ENCODE data around the gene ASTN2.

The ASTN2 gene, protein sequence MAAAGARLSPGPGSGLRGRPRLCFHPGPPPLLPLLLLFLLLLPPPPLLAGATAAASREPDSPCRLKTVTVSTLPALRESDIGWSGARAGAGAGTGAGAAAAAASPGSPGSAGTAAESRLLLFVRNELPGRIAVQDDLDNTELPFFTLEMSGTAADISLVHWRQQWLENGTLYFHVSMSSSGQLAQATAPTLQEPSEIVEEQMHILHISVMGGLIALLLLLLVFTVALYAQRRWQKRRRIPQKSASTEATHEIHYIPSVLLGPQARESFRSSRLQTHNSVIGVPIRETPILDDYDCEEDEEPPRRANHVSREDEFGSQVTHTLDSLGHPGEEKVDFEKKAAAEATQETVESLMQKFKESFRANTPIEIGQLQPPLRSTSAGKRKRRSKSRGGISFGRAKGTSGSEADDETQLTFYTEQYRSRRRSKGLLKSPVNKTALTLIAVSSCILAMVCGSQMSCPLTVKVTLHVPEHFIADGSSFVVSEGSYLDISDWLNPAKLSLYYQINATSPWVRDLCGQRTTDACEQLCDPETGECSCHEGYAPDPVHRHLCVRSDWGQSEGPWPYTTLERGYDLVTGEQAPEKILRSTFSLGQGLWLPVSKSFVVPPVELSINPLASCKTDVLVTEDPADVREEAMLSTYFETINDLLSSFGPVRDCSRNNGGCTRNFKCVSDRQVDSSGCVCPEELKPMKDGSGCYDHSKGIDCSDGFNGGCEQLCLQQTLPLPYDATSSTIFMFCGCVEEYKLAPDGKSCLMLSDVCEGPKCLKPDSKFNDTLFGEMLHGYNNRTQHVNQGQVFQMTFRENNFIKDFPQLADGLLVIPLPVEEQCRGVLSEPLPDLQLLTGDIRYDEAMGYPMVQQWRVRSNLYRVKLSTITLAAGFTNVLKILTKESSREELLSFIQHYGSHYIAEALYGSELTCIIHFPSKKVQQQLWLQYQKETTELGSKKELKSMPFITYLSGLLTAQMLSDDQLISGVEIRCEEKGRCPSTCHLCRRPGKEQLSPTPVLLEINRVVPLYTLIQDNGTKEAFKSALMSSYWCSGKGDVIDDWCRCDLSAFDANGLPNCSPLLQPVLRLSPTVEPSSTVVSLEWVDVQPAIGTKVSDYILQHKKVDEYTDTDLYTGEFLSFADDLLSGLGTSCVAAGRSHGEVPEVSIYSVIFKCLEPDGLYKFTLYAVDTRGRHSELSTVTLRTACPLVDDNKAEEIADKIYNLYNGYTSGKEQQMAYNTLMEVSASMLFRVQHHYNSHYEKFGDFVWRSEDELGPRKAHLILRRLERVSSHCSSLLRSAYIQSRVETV (N-terminal part only)

DNA sequence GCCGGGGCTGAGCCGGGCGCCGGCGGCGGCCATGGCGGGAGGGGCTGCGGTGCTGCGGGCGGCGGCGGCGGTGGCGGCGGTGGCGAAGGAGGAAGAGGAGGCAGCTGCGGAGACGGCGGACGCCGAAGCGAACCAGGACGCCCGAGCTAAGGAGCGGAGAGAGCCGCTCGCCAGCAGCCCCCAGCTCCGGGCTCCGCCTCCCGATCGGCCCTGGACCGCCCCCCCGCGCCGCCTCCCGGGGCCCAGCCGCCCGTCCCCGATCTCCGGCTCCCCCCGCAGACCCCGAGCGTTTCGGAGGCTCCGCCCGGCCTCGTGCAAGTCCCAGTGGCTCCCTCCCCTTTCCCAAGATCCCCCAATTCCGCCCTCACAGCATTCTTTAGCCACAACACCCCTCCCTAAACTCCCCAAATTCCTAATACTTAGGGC lies at the start of gene ASTN2:
TSS of gene ASTN2 (minus strand) at position 152 of the 426 bp plus-strand sequence. CDS start at position 33, 119 bp downstream.
- DNase-seq (ENCODE audit: low read depth), result no peak

DNA sequence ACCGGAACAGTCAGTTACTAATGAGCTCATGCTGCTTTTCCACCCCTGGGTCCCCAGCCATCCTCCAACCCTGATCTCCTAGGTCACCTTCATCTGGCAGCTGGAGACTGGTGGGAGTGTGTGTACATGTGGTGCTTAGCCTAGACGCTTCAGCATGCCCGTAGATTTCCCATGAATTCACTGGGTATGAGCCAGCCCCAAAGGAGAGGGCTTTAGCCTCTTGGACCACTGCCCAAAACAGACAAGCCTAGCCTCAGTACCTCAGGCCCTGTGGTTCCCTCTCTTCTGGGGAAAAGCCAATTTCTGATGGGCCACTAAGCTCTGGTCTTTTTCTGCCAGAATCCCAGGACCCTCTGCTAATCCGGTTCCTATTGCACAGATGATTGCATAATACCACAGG lies 48.0 kb upstream of the ASTN2 start:
- no peak for DNase-seq (ENCODE audit: low read depth)

DNA sequence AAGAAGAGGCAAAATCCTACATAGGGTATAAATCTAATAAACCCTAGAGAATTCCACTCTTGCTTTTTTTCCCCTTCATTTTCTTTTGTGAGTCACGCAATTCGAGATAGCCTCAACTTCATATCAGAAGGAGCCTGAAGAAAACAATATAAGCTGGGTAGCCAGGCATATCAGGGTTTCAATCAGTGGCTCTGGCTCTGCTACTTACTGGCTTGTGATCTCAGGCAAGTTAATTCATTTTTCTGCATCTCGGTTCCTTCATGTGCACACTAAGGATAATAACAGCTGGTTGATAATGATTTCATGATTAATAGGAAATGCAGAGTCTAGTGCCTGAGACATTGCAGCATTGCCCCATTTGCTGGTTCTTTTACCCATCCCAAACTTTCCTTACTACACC lies 46.5 kb upstream of the ASTN2 start:
- no peak for DNase-seq (ENCODE audit: low read depth)

DNA sequence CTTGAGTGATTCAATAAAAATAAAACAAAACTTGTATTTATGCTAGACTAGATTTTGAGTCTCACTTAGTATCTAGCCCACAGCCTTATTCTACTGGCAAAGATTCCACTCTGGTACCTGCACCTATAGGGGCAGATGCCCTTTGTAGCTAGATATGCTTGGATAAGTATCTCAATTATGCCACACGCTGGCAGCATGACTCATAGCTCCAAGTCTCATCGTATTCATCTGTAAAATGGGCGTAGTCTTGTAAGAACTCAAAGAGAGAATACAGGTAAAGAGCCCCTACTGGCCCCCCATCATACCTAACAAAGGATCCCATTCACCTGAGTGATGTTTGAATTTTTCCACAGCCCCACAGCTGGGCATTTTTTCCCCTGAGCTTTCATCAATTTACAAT lies 45.9 kb upstream of the ASTN2 start:
- DNase-seq (ENCODE audit: low read depth), result no peak

DNA sequence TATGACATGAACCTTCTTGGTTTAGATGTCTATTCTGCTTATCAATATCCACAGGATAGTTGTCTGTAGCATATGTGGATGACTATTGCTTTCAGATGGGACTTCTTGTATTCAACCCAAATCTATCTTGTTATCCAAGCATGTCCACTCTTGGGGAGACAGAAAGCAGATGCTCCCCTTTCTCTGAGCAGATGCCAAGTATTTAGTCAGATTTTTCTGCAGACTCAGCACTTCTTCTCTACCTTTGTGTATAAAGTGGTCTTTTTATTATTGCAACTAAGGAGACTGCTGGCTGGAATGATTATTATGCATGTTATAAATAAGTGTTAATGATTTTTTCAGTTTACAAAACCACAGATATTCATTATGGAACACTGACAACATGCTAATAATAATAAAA lies 45.1 kb upstream of the ASTN2 start:
- DNase-seq (ENCODE audit: low read depth), result no peak

DNA sequence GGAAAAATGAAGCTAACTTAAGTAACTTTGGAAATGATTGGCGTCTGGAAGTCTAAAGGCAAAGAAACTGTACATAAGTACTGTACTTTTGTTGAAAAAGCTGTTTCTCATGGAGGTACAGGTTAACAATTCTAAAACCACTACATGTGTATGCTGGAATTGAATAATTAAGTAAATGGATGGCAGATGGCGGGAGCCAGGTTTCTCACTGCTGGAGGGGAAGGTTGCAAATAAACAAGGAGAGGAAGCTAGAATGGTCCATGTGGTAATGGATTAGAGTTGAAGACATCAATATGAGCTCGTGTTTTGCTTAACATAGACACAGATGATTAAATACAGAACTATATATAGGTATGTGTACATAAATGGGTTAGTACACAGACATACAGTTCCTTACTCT lies 43.2 kb upstream of the ASTN2 start:
- DNase-seq (ENCODE audit: low read depth), result no peak

DNA sequence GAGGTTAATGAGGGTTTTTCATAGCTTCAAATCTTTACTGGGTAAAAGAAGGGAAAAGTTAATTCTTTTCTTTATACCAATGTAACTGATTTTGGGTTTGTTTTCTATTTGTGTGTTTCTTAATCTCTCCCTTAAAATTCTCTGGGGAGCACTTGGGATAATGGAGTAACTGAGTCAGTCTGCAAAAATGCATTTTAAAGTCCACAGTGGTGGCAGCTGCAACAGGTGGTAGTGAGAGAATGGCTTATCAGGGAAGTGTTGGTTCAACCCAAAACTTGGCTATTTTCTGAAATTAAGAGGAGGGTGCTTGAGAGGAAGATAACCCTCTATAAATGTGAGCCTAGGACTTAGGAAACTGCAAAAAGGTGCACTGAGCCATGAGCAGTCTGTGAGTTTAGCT lies 39.9 kb upstream of the ASTN2 start:
- DNase-seq (ENCODE audit: low read depth), result no peak

DNA sequence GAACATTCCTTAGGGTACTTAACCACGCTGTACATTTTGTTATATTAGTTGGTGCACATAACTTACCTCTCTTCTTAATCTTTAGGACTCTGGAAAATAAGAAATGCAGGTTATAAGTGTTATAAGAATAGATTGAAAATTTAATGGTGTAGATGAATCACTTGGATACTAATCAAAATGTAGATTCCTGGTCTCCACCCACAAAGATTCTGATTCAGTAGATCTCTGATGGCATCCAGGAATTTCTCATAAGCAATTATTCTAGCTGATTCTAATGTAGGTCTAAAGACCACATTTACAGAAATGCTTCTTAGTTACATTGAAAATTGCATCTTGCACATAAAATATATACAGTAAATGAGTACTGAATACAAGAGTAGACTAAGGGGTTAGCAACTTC lies 38.9 kb upstream of the ASTN2 start:
- DNase-seq (ENCODE audit: low read depth), result no peak

DNA sequence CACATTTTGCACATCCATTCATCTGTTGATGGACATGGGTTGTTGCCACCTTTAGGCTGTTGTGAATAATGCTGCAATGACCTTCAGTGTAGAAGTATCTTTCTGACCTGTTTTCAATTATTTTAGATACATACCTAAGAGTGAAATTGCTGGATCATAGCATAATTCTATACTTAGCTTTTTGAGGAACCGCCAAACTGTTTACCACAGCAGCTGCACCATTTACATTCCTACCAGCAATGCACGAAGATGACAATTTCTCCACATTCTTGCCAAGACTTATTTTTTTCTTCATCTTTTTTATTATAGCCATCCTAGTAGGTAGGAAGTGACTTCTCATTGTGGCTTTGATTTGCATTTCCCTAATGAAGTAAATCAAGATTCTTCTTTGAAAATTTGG lies 36.5 kb upstream of the ASTN2 start:
- no peak for DNase-seq (ENCODE audit: low read depth)

DNA sequence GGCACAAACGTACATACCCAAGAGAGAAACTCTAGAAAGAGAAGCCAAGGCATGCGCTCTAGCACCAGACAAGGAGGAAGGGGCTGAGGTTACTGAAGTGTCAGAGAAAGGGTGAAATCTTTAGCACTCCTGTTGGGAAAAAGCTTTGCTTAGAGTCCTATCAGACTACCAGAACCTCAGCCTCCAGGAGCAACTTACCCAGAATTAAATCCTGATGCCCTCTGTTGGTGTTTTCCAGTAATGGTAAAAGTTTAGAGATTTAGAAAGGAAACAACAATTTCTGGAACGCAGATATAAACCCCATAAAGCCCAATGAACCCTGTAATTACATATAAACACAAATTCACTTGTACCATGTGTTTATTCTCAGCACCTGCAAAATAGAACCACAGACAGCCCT lies 33.2 kb upstream of the ASTN2 start:
- DNase-seq (ENCODE audit: low read depth), result no peak

DNA sequence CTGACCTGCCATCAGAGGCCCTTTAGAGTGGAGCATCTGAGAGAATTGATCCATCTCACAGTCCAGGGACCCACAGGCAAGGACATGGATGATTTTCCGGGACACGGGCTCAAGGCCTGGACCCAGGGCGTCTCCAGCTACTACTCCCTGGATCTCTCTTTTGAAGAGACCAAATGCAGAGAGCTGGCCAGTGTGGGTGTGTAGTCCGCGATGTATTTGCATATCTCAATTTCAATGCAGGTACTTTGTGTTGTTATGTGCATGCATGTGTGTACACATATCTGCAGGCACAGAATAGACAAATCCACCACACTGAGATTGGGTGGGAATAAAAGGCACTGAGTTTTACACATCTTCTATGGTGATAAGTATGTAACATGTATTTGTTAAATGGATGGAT lies 30.8 kb upstream of the ASTN2 start:
- no peak for DNase-seq (ENCODE audit: low read depth)

DNA sequence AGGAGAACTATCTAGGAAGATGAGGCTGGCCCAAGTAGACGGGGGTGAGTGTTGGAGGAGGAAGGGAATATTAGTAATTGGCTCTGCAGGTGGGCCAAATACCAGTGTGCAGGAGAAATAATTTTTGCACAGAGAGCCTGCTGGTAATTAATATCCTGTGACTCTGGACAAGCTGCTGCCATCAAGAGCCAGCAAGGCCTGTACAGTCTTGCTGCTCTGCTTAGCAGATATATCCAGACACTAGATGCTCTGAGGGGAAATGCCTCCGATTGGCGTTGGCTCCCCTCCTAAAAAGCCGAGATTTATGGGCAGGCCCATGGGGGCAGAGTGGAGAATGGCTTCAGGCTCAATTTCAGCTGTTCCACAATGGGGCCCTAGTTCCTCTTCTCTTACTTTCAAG lies 29.6 kb upstream of the ASTN2 start:
- DNase-seq (ENCODE audit: low read depth), result no peak

DNA sequence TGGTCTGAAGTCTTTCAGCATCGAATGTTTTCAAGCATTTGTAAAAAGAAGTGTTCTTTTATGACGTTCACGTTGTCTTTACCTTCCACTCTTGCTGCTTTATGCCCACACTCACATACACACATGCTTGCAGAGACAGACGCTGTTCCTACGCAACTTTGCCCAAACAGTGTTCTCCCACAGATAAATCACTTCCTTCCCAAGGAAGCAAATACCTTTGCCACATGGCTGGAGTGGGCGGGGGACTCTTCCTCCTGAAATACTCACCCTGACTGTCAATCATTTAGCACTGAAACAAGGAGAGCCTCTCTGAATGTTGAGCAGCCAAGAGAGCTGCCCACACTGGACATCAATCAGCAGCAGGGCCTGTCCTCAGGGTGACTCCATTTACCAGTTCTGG lies 22.4 kb upstream of the ASTN2 start:
- no peak for DNase-seq (ENCODE audit: low read depth)

DNA sequence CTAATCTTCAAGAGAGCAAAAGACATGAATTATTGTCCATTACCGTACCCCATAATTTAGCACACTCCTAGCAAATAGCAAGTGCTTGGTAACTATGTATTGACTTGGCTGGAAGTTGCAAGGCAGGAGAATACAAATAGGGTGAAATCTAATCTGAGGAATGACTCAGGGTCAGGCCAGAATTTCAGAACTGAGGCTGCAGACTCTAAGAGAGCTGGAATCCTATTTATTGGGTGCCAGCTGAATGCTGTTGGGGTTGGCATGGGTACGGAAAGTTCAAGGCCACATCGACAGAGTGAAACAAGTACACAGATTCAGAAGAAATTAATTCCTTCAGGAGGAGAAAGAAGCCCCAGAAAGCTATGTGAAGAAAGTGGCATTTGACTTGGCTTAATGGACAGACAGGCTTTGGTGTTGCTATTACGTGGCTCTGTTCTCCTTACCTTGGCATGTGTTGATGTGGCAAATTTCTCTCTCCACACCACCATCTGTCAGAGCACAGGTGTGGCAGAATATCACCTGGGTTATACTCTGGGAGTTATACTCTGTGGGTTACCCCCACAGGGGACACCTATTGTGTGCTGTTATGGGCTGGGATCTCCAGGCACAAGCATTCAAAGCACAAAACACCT lies 20.9 kb upstream of the ASTN2 start:
- no peak for DNase-seq (ENCODE audit: low read depth)

DNA sequence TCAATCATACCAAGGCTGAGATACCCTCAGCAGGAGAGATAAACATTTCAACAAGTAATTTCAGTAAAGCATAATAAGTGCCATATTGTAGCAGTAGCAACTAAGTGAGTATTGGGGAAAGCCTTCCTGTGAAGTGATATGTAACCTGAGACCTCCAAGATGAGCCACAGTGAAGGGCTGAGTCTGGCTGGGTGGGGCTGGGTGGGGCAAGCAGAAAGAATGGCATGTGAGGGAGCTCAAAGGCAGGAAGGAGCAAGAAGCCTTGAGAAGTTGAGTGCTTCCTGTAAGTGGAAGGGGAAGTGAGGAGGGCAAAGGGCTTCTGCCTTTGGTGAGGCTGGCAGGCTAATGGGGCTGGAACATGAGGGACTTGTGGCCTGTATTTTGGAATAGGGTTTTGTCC lies 19.7 kb upstream of the ASTN2 start:
- DNase-seq (ENCODE audit: low read depth), result no peak

DNA sequence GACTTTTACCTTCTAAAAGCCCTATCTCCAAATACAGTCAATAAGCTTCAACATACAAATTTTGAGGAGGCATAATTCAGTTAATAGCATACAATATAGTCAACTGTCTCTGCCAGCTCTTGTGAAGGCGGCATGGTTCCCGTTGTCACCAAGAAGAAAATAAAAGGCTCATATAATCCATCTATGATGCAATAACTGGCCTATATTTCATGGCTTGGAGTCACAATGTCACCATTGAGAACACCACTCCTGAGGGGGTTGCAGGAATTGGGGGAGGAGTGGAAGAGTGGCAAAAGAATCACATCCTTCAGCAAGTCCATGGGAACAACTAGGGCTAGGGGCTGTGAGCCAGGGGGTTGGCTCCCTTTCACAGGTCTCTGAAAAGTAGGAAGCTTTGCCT lies 16.0 kb upstream of the ASTN2 start:
- no peak for DNase-seq (ENCODE audit: low read depth)

DNA sequence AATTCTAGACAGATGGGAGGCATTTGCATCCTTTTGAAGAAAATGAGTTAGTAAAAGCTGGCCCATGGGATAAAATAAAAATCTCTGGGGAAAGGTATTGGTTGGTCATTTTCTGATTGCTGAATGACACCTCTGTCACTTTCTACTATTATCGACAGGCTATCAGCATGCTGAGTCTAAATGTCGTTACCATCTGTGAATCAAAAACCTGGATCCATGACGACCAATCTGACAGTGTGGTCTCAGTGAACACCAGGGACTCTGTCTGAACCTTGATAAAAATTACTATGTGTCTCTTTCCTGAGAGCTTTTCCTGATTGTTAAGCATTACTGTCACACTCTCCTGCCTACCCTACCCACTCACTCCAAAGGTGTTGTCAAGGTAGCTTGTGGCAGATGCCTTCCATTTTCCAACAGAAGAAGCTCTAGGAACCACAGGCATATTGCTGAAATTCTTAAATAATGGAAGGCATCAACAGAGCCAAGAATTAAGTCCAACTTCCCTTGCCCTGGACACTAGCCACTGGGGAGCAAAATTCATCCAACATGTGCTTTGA lies 12.6 kb upstream of the ASTN2 start:
- DNase-seq (ENCODE audit: low read depth), result no peak

DNA sequence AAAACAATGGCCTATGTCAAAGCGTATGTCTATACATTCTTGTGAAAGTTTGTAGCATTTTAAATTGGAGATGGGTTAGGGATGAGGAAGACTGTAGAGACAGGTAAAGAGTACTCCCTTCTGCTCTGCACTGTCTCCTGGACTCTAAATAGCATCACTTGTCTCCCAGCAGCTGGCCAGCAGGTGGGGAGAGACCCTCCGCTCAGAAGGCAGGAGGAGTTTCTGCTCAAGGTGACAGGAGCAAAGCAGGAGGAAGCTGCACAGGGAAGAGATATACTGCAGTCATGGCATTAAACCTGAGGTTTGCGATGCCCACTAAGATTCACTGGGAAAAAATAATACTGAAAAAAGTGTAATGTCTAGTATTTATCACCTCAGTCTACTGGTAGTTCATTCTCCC lies 10.7 kb upstream of the ASTN2 start:
- DNase-seq (ENCODE audit: low read depth), result no peak

DNA sequence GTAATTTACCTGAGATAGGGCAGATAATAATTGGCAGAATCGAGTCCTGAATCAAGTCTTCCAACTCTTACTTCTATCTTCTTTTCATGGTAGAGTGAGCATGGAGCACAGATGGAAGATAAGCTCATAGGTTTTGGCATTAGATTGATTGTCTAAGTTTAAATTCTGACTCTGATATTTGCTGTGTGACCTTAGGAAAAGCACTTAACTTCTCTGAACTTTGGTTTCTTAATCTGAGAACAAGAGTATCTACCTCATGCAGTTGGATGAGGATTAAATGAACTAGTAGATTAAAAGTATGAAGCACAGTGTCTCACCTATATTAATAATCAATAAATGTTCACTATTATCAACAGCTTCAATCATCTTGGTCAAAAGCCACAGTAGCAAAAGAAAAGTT lies 9.4 kb upstream of the ASTN2 start:
- no peak for DNase-seq (ENCODE audit: low read depth)

DNA sequence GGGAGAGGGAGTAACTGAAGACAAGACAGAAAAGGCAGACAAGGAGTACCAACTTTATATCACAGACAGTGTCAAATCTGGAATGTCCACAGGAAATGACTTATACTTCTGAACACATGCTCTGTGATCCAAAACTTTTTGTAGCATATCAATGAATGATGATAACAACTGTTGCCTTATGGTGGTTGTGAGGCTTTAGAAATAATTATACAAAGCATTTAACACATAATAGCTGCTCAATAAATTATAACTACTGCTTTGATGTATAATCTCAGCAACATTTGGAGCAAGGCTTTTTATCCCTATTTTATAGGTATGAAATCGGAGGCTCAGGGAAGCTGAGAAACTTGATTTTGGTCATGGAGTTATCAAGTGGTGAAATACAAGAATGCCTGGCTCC lies 3.3 kb upstream of the ASTN2 start:
- DNase-seq (ENCODE audit: low read depth), result no peak

DNA sequence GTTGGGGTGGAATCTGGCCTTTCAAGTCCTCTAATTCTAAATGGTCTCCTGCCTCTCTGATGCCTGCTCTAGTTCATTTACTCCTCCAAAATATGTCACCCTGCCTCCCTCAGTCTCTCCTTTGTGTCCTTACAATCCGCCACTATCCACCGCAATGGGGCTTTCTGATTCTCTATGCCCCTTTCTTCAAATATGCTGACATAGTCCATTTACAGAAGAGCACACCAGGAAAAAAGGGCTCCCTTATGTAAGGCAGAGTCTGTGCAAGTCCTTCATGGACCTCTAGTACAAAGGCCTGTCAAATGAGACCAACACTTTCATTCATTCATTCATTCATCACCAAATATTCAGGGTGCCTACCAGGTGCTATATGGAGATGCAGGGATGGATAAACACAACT lies 2.0 kb upstream of the ASTN2 start:
- no peak for DNase-seq (ENCODE audit: low read depth)

Measured in activated T-cell treated with anti-CD3 and anti-CD28 coated beads for 48 hours (primary cell).